ENCODE results near the gene FOXP3. TPM values are rescaled to one million over a fixed set of nuclear protein-coding genes. Genes with fewer than 3 reads are reported as not detected.

FOXP3 gene
- total RNA-seq, 2 donors from 2014 or later = 0.55 to 0.78 TPM

DNA sequence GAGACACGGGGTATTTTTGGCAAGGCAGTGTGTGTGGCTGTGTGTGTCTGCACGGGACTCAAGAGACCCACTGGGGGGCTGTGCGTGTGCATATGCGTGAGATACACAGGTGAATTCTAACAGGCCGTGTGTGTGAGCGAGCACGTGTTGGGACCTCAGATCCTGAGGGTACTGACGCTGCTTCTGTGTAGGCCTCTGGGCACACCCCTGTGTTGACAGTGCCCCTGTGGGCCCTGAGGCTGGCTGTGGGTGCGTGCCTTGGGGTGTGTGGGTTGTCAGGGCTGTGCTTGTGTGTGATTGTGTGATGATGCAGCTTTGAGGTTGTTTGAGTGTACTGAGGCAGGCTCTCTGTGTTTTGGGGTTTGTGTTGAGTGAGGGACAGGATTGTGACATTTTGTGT lies 13.9 kb downstream of the FOXP3 start:
- ATAC-seq = no peak
- Mint-ChIP-seq H3K27ac (no peak overlapping the region), H3K4me1 (ENCODE audit: low read depth in 2 of 2) (peaks cover 5 to 7% of the 10 kb centered on the region in 2 donors), H3K36me3 (no peaks in the 10 kb centered on the region), H3K27me3 (no peaks in the 10 kb centered on the region), H3K9me3 (no peaks in the 10 kb centered on the region), H3K4me3 (no peak overlapping the region)
- DNase-seq (ENCODE audit: low spot score) = no peak

DNA sequence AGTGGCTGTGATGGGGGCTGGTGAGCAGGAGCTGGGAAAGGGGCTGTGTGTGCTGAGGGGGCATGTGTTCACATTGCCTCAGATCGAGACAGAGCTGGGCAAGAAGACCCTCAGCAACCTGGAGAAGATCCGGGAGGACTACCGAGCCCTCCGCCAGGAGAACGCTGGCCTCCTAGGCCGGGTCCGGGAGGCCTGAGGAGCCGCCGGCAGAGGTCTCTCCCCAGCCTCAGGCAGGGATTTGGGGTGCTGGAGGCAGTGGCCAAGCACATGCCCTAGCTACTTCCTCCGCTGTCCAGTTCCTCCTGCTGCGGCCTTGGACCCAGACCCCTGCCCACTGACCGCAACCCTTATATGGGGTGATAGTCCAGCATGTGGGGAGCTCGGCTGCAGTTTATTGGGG lies 14.4 kb downstream of the FOXP3 start:
- H3K4me1 Mint-ChIP-seq (ENCODE audit: low read depth in 2 of 2) = peaks cover 5 to 7% of the 10 kb centered on the region in 2 donors
- H3K4me3 Mint-ChIP-seq = no peak overlapping the region
- H3K9me3 Mint-ChIP-seq = no peaks in the 10 kb centered on the region
- DNase-seq (ENCODE audit: low spot score) (no peak), ATAC-seq (no peak)
- H3K27me3 Mint-ChIP-seq = no peaks in the 10 kb centered on the region
- no peak overlapping the region for H3K27ac Mint-ChIP-seq
- no peaks in the 10 kb centered on the region for H3K36me3 Mint-ChIP-seq

DNA sequence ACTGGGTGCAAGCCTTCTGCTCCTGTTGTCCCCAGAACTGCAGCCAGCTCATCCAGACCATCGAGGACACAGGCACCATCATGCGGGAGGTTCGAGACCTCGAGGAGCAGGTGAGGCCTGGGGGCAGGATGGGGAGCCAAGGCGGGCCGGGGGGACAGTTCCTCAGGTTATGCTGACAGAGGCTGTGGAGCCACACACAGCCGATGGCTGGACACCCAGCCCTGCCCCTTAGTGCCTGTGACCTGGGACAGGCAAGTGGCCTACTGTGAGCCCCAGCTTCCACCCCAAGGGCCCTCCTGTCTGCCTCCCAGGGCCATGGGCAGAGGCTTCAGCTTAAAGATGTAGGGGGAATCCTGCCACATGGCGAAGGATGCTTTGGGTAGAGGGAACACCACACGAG lies 14.9 kb downstream of the FOXP3 start:
- no peaks in the 10 kb centered on the region for H3K9me3 Mint-ChIP-seq
- no peak overlapping the region for H3K4me3 Mint-ChIP-seq
- H3K36me3 Mint-ChIP-seq = peaks cover under 1% of the 10 kb centered on the region
- ATAC-seq (no peak), DNase-seq (ENCODE audit: low spot score) (no peak)
- no peaks in the 10 kb centered on the region for H3K27me3 Mint-ChIP-seq
- no peak overlapping the region for H3K27ac Mint-ChIP-seq
- peaks cover 5 to 7% of the 10 kb centered on the region in 2 donors for H3K4me1 Mint-ChIP-seq (ENCODE audit: low read depth in 2 of 2)

DNA sequence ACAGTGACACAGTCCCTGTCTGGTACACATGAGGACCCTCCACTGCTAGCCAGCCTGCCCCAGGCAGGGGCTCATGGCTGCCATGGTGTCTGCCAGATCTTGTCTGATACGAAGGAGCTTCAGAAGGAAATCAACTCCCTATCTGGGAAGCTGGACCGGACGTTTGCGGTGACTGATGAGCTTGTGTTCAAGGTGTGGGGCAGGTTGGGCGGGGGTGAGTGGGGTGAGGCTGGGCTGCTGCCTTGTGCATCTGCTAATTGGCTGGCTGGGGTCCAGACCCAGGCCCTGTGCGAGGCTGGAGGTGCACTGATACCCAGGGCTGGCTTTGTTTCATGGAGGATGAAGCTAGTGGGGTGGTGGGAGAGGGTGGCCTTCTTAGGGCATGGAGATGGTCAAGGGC lies 15.4 kb downstream of the FOXP3 start:
- peaks cover 6% of the 10 kb centered on the region for H3K36me3 Mint-ChIP-seq
- H3K27me3 Mint-ChIP-seq = peaks cover 0 to 2% of the 10 kb centered on the region in 2 donors
- DNase-seq (ENCODE audit: low spot score) (no peak), ATAC-seq (no peak)
- no peak overlapping the region for H3K27ac Mint-ChIP-seq
- no peaks in the 10 kb centered on the region for H3K9me3 Mint-ChIP-seq
- peaks cover 5 to 10% of the 10 kb centered on the region in 2 donors for H3K4me1 Mint-ChIP-seq (ENCODE audit: low read depth in 2 of 2)
- no peak overlapping the region for H3K4me3 Mint-ChIP-seq

DNA sequence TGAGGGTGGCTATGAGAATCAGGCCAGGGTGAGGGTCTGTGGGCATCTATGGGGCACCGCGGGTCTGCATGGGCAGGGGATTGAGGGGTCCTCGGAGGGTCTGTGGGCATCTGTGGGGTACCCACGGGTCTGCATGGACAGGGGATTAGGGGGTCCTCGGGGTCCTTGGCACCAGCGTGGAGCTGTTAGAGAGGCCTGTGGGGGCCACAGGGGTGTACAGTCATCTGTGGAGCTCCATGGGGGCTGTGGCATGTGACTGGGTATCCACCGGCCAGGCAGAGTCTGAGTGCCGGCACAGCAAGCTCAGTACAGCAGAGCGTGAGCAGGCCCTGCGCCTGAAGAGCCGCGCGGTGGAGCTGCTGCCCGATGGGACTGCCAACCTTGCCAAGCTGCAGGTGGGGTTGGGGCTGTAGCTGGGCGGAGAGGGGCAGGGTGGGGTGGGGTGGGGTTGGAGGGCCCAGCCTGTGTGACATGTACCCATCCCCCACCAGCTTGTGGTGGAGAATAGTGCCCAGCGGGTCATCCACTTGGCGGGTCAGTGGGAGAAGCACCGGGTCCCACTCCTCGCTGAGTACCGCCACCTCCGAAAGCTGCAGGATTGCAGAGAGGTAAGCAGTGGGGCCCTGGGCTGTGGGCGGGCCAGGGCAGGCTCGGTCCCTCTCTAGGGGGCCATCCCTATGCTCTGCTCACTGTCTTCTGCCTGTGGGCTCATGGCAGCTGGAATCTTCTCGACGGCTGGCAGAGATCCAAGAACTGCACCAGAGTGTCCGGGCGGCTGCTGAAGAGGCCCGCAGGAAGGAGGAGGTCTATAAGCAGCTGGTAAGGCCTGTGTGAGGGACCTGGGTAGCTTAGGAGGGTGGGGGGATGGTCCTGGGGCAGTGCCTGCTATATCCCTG lies 16.3 kb downstream of the FOXP3 start:
- Mint-ChIP-seq H3K4me3 (no peak overlapping the region), H3K27ac (no peak overlapping the region), H3K27me3 (peaks cover 0 to 3% of the 10 kb centered on the region in 2 donors), H3K4me1 (ENCODE audit: low read depth in 2 of 2) (peaks cover 5 to 12% of the 10 kb centered on the region in 2 donors), H3K9me3 (no peaks in the 10 kb centered on the region), H3K36me3 (peaks cover 13% of the 10 kb centered on the region)
- ATAC-seq = no peak
- no peak for DNase-seq (ENCODE audit: low spot score)

DNA sequence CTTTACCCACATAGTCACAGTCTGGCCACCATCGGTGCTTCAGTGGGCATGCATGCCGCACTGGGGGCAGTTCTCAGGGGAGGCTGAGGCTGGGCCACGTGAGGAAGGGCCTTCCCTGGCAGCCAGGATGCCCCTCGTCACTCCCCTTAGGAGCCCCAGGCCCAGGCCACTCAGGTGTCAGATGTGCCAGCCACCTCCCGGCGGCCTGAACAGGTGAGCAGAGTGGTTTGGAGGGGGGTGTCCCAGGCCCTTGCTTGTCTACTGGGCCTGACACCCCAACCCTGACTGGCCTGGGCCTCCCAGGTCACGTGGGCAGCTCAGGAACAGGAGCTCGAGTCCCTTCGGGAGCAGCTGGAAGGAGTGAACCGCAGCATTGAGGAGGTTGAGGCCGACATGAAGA lies 17.2 kb downstream of the FOXP3 start:
- H3K9me3 Mint-ChIP-seq = no peaks in the 10 kb centered on the region
- no peak overlapping the region for H3K4me3 Mint-ChIP-seq
- ATAC-seq = no peak
- peaks cover 13% of the 10 kb centered on the region for H3K36me3 Mint-ChIP-seq
- H3K27ac Mint-ChIP-seq = no peak overlapping the region
- peaks cover 0 to 3% of the 10 kb centered on the region in 2 donors for H3K27me3 Mint-ChIP-seq
- H3K4me1 Mint-ChIP-seq (ENCODE audit: low read depth in 2 of 2) = peaks cover 5 to 12% of the 10 kb centered on the region in 2 donors
- no peak for DNase-seq (ENCODE audit: low spot score)

DNA sequence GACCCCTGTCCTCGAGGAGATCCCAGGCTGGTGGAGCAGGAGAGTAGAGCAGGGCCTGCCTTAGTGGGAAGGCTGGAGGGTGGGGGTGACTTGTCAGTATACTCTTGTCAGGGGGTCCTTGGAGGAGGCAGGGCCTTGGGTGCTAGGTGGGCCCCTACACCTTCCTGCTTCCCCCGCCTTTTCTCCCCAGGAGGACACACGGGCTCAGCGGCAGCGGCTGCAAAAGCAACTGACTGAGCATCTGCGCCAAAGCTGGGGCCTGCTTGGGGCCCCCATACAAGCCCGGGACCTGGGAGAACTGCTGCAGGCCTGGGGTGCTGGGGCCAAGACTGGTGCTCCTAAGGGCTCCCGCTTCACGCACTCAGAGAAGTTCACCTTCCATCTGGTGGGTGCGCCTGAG lies 18.0 kb downstream of the FOXP3 start:
- Mint-ChIP-seq H3K4me3 (no peak overlapping the region), H3K4me1 (ENCODE audit: low read depth in 2 of 2) (peaks cover 5 to 12% of the 10 kb centered on the region in 2 donors), H3K27ac (no peak overlapping the region), H3K9me3 (no peaks in the 10 kb centered on the region), H3K27me3 (peaks cover 0 to 3% of the 10 kb centered on the region in 2 donors), H3K36me3 (peaks cover 13% of the 10 kb centered on the region)
- no peak for DNase-seq (ENCODE audit: low spot score)
- ATAC-seq = no peak

DNA sequence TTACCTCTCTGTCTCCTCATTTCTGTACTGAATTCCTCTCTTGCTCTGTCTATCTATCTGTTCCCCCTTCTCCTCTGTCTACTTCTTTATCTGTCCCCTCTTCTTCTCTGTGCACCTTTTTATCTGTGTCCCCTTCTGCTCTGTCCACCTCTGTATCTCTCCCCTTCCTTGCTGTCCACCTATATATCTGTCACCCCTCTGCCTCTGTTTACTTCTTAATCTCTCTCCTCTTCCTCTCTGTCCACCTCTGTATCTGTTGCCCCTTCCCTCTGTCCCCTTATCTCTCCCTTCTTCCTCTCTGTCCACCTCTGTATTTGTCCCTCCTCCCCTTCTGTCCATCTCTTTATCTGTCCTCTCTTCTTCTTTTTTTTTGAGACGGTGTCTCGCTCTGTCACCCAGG lies 20.3 kb downstream of the FOXP3 start:
- no peak for DNase-seq (ENCODE audit: low spot score)
- ATAC-seq = no peak
- Mint-ChIP-seq H3K4me1 (ENCODE audit: low read depth in 2 of 2) (peaks cover 0 to 4% of the 10 kb centered on the region in 2 donors), H3K27me3 (peaks cover 0 to 3% of the 10 kb centered on the region in 2 donors), H3K27ac (no peak overlapping the region), H3K36me3 (peaks cover 13% of the 10 kb centered on the region), H3K4me3 (no peak overlapping the region), H3K9me3 (no peaks in the 10 kb centered on the region)

DNA sequence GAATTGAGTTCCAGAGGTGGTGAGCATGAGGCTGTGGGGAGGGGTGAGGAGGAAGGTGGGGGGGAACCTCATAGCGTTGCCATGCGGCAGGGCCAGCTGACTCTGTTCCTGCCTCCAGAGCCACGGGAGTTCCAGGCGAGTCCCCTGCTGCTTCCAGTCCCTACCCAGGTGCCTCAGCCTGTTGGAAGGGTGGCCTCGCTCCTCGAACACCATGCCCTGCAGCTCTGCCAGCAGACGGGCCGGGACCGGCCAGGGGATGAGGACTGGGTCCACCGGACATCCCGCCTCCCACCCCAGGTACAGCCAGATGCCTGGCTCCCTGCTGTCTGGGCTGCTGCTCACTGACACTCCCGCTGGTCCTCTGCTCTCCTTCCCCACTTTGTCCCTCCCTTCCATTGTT lies 21.3 kb downstream of the FOXP3 start:
- H3K36me3 Mint-ChIP-seq = peaks cover 13% of the 10 kb centered on the region
- H3K27me3 Mint-ChIP-seq = peaks cover 0 to 3% of the 10 kb centered on the region in 2 donors
- DNase-seq (ENCODE audit: low spot score) (no peak), ATAC-seq (no peak)
- H3K4me1 Mint-ChIP-seq (ENCODE audit: low read depth in 2 of 2) = peaks cover 0 to 4% of the 10 kb centered on the region in 2 donors
- H3K27ac Mint-ChIP-seq = no peak overlapping the region
- H3K4me3 Mint-ChIP-seq = no peak overlapping the region
- no peaks in the 10 kb centered on the region for H3K9me3 Mint-ChIP-seq

DNA sequence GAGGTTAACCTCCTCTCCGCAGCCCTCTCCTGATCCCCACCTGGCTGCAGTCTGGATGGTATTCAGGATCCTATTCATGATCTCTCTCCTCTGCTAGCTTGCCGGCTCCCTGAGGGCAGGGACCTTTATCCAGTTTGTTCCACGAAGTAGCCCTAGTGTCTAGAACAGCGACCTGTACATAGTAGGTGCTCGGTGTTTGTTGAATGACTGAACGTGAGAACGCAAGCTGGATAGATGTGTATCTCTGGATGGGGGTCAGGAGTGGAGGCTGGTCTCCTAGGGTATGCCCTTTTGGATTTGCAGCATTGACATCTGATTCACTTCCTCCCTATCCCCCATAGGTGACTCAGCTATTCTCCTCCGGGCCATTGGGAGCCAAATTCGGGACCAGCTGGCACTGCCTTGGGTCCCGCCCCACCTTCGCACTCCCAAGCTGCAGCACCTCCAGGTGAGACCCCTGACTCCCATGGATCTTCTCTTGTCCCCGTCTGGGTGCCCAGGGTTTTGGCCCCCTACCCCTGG lies 21.9 kb downstream of the FOXP3 start:
- Mint-ChIP-seq H3K4me1 (ENCODE audit: low read depth in 2 of 2) (peaks cover 0 to 4% of the 10 kb centered on the region in 2 donors), H3K9me3 (no peaks in the 10 kb centered on the region), H3K36me3 (peaks cover 13% of the 10 kb centered on the region), H3K27ac (no peak overlapping the region), H3K4me3 (no peak overlapping the region), H3K27me3 (peaks cover 0 to 3% of the 10 kb centered on the region in 2 donors)
- ATAC-seq (no peak), DNase-seq (ENCODE audit: low spot score) (no peak)

DNA sequence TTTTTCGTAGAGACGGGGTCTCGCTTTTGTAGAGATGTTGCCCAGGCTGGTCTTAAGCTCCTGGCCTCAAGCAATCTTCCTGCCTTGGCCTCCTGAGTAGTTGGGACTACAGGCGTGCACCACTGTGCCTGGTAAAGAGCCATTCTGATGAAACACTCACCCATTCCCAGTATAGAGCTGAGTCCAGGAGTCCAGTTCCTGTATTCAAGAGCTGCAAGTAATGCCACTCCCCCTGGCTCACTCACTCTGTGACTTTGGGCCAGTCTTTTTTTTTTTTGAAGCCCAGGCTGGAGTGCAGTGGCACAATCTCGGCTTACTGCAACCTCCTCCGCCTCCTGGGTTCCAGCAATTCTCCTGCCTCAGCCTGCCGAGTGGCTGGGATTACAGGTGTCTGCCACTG lies 25.8 kb downstream of the FOXP3 start:
- no peak for DNase-seq (ENCODE audit: low spot score)
- H3K9me3 Mint-ChIP-seq = no peaks in the 10 kb centered on the region
- H3K27me3 Mint-ChIP-seq = peaks cover 0 to 3% of the 10 kb centered on the region in 2 donors
- peaks cover 15 to 18% of the 10 kb centered on the region in 2 donors for H3K4me1 Mint-ChIP-seq (ENCODE audit: low read depth in 2 of 2)
- no peak for ATAC-seq
- H3K27ac Mint-ChIP-seq = no peak overlapping the region
- peaks cover 4% of the 10 kb centered on the region for H3K36me3 Mint-ChIP-seq
- no peak overlapping the region for H3K4me3 Mint-ChIP-seq

DNA sequence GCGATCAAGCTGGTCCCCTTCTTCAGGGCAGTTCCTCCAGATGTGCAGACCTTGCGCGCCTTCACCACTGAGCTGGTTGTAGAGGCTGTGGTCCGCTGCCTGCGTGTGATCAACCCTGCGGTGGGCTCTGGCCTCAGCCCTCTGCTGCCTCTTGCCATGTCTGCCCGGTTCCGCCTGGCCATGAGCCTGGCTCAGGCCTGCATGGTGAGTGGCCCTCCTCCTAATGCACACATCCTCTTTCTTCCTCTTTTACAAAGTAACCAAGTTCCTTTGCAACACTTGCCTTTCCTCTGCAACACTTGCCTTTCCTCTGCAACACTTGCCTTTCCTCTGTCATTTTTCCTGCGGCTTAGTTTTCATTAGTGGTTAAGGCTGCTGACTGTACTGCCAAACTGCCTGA lies 27.4 kb downstream of the FOXP3 start:
- DNase-seq (ENCODE audit: low spot score) (no peak), ATAC-seq (peak; percentile 48 to 58)
- Mint-ChIP-seq H3K27me3 (peaks cover 0 to 3% of the 10 kb centered on the region in 2 donors), H3K36me3 (no peaks in the 10 kb centered on the region), H3K27ac (peak overlapping the region; percentile 92 to 97), H3K4me1 (ENCODE audit: low read depth in 2 of 2) (peaks cover 15 to 18% of the 10 kb centered on the region in 2 donors), H3K4me3 (peak overlapping the region; percentile 92), H3K9me3 (no peaks in the 10 kb centered on the region)

DNA sequence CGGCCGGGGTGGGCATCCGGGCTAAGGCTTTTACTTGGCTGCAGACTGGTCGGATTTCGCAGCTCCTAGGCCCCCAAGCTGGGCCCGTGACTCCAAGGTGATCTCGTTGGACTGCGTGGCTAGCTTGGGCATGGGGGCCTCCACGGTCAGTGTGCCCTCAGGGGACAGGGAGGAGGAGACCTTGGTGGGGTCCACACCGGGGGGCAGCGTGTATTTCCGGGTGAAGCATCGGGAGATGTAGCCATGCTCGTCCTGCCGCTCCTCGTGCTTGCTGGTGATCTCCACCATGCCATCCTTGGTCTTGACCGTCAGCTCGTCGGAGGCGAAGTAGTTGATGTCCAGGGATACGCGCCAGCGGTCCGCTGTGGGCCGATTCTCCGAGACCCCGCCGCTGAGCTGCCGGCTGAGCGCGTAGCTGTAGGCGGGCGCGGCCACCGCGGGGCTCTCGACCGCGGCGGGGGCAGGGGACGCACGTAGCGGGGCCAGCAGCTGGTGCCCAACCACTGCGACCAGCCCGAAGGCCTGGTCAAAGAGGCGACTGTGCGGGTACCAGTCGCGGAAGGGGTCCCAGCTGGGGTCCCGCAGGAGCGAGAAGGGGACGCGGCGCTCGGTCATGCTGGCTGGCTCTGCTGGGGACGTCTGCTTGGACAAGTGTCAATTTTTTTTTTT lies 30.5 kb downstream of the FOXP3 start:
- H3K27ac Mint-ChIP-seq = no peak overlapping the region
- H3K4me3 Mint-ChIP-seq = no peak overlapping the region
- H3K36me3 Mint-ChIP-seq = no peaks in the 10 kb centered on the region
- no peak for ATAC-seq
- peaks cover 0 to 5% of the 10 kb centered on the region in 2 donors for H3K27me3 Mint-ChIP-seq
- DNase-seq (ENCODE audit: low spot score) = no peak
- no peaks in the 10 kb centered on the region for H3K9me3 Mint-ChIP-seq
- H3K4me1 Mint-ChIP-seq (ENCODE audit: low read depth in 2 of 2) = peaks cover 18 to 21% of the 10 kb centered on the region in 2 donors

DNA sequence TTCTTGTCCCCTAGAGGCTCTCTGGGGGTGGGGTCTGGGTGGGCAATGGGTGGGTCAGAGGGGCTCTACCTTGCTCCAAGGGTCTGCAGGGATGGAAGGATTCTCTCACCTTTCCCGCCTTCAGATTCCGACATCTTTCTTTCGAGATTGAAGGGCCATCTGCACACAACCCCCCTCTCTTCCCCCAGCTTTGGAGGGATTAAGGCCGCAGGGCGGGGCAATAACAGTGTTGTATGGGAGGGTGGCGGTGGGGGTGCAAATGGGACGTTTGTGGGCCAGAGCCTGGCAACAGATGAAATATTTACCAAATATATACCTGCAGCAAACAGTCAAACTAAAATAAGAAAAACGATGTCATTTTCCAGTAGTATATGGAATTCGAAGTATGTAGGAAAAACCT lies 31.3 kb downstream of the FOXP3 start, which contains the start of gene CACNA1F:
Gene CACNA1F, minus strand, starts transcription at position 165 of the 400 bp plus-strand sequence. Its CDS starts 31 bp downstream, at position 134.
- H3K27me3 Mint-ChIP-seq = peaks cover 0 to 5% of the 10 kb centered on the region in 2 donors
- no peaks in the 10 kb centered on the region for H3K36me3 Mint-ChIP-seq
- no peak within 1 kb of the TSS for H3K4me3 Mint-ChIP-seq
- peaks cover 18 to 21% of the 10 kb centered on the region in 2 donors for H3K4me1 Mint-ChIP-seq (ENCODE audit: low read depth in 2 of 2)
- peak within 1 kb of the TSS in 1 of 2 donors; percentile 14 for H3K27ac Mint-ChIP-seq
- DNase-seq (ENCODE audit: low spot score) (no peak), ATAC-seq (no peak)
- no peaks in the 10 kb centered on the region for H3K9me3 Mint-ChIP-seq
